CD4-positive, CD25-positive, alpha-beta regulatory T cell (primary cell): ENCODE results near the gene EMD. TPM values are rescaled to one million over a fixed set of nuclear protein-coding genes. Genes with fewer than 3 reads are reported as not detected.
"Not testable (repeated sequence)": the region's sequence is repeated elsewhere in the genome, so short reads cannot be mapped to it uniquely, and the experiment has no call there.

Experiments used
- ATAC-seq, 2 donors: fragments of 150-1000 bp; cut with Tn5 transposase; one replicate each; pipeline ENCODE4 v1.10.0; 2021; ENCODE audit warnings: low read depth in 2 of 2, moderate number of reproducible peaks in 2 of 2, moderate library complexity in 1 of 2
- DNase-seq, 3 donors: peaks; one replicate each; pipeline versions ENCODE4 v3.0.0 to v3.0.0-alpha.2; 2012 to 2022; ENCODE audit warnings: mixed read lengths in 1 of 3
- H3K27ac ChIP-seq: one replicate; pipeline ENCODE4 v1.7.0; 2013; ENCODE audit warnings: mild to moderate bottlenecking, low read length; ENCODE audit not compliant: insufficient read depth, poor library complexity, severe bottlenecking
- H3K27me3 ChIP-seq: one replicate; pipeline ENCODE4 v1.7.0; 2013; ENCODE audit warnings: low read length; ENCODE audit not compliant: control insufficient read depth, insufficient read depth
- H3K36me3 ChIP-seq: one replicate; pipeline ENCODE4 v1.7.0; 2013; ENCODE audit warnings: mild to moderate bottlenecking, low read length, moderate library complexity; ENCODE audit not compliant: control insufficient read depth, insufficient read depth
- H3K4me1 ChIP-seq: 2 replicates; pipeline ENCODE4 v1.7.0; 2013; ENCODE audit warnings: mild to moderate bottlenecking, low read length; ENCODE audit not compliant: insufficient read depth, control insufficient read depth, poor library complexity, severe bottlenecking
- H3K4me3 ChIP-seq: one replicate; pipeline ENCODE4 v1.7.0; 2013; ENCODE audit warnings: low read depth, mild to moderate bottlenecking, low read length, moderate library complexity
- H3K9me3 ChIP-seq, 2 experiments: 1 replicate in 1 of 2; 2 replicates in 1 of 2; pipeline ENCODE4 v1.7.0; 2013; ENCODE audit warnings: low read length in 2 of 2, mild to moderate bottlenecking in 1 of 2, moderate library complexity in 1 of 2; ENCODE audit not compliant: control insufficient read depth in 2 of 2
- H3K27ac Mint-ChIP-seq, 3 donors: one replicate each; pipeline ENCODE4 v1.8.0; 2020 to 2022; ENCODE audit warnings: mild to moderate bottlenecking in 3 of 3, mixed read lengths in 3 of 3, moderate library complexity in 2 of 3
- H3K27me3 Mint-ChIP-seq: one replicate; pipeline ENCODE4 v1.8.0; 2022; ENCODE audit warnings: mild to moderate bottlenecking, mixed read lengths
- H3K36me3 Mint-ChIP-seq: one replicate; pipeline ENCODE4 v1.8.0; 2020; ENCODE audit warnings: mixed read lengths
- H3K4me1 Mint-ChIP-seq, 4 donors: one replicate each; pipeline ENCODE4 v1.8.0; 2020 to 2022; ENCODE audit warnings: mixed read lengths in 4 of 4, mild to moderate bottlenecking in 1 of 4
- H3K4me3 Mint-ChIP-seq, 4 donors: one replicate each; pipeline ENCODE4 v1.8.0; 2020 to 2022; ENCODE audit warnings: mild to moderate bottlenecking in 4 of 4, mixed read lengths in 4 of 4, moderate library complexity in 3 of 4
- H3K9me3 Mint-ChIP-seq, 7 donors: one replicate each; pipeline ENCODE4 v1.8.0; 2020 to 2022; ENCODE audit warnings: mixed read lengths in 7 of 7, mild to moderate bottlenecking in 3 of 7, moderate library complexity in 2 of 7
- polyA plus RNA-seq, 4 donors: library from polyadenylated mRNA; unstranded; fragments of 300-500 nt; fragmentation: Illumina TruSeq; gene quantifications; one replicate each; pipeline ENCODE4 v1.2.3, GENCODE V29; 2021
- total RNA-seq: library from RNA; stranded (reverse); gene quantifications from one replicate; pipeline ENCODE4 v1.2.3, GENCODE V29; 2022

EMD gene
- total and polyA plus RNA-seq, 5 donors from 2014 or later: 31.8 to 133 (median 37.3) TPM

DNA sequence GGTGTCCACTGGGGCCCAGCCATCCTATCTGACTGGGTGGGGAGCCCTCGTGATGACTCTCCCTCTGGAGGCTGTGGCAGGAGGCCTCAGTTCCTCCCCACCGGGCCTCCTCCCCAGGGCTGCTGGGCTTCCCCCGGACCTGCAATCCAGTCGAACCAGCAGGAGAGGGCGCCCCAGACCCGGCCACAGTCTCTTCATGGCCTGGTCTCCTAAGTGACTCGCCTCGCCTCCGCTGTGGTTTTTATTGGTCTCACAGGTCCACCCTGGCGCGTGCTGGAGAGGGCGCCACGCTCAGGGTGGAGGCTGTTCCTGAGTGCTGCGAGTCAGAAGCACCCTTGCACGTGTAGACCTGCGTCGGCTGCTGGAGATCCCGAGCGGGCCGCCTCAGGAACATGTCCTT lies 35.5 kb upstream of the EMD start:
- H3K27me3 Mint-ChIP-seq, H3K9me3 ChIP-seq, H3K27me3 ChIP-seq, H3K4me3 ChIP-seq, H3K36me3 Mint-ChIP-seq, H3K36me3 ChIP-seq, H3K27ac ChIP-seq, DNase-seq, H3K9me3 Mint-ChIP-seq, H3K27ac Mint-ChIP-seq, H3K4me3 Mint-ChIP-seq: not testable (repeated sequence)
- peak; percentile 26 to 29 for ATAC-seq
- peaks cover 15% of the 10 kb centered on the region for H3K4me1 ChIP-seq
- peaks cover 0 to 13% (median 7%) of the 10 kb centered on the region in 4 donors for H3K4me1 Mint-ChIP-seq

DNA sequence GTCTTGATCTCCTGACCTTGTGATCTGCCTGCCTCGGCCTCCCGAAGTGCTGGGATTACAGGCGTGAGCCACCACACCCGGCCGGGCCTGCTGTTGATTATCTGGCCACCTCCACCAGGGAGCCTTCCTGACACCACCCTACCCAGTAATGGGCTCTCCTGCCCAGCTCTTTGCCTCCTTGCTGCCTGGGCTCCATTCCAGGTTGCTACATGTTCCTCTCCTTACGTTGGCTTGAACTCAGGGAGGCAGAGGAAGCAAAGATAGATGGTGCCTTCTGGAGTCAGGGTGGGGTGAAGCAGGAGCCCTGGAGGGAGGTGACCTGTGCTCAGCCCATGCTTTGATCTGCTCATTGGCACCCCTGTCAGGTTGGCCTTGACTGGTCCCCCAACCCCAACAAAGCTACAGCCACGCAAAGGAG lies 31.0 kb upstream of the EMD start:
- Histone ChIP-seq H3K36me3 (peaks cover 33% of the 10 kb centered on the region), H3K27ac (peak overlapping the region; percentile 29), H3K4me1 (peaks cover 60% of the 10 kb centered on the region), H3K9me3 (no peaks in the 10 kb centered on the region), H3K27me3 (no peaks in the 10 kb centered on the region), H3K4me3 (no peak overlapping the region)
- ATAC-seq (no peak), DNase-seq (no peak)
- Mint-ChIP-seq H3K36me3 (peaks cover 8% of the 10 kb centered on the region), H3K27me3 (no peaks in the 10 kb centered on the region), H3K4me3 (peak overlapping the region in 3 of 4 donors; percentile 47 to 78 (median 53)), H3K9me3 (peaks cover 0 to 2% (median 0%) of the 10 kb centered on the region in 7 donors), H3K4me1 (peaks cover 0 to 55% (median 9%) of the 10 kb centered on the region in 4 donors), H3K27ac (peak overlapping the region in 2 of 3 donors; percentile 55 to 94)

DNA sequence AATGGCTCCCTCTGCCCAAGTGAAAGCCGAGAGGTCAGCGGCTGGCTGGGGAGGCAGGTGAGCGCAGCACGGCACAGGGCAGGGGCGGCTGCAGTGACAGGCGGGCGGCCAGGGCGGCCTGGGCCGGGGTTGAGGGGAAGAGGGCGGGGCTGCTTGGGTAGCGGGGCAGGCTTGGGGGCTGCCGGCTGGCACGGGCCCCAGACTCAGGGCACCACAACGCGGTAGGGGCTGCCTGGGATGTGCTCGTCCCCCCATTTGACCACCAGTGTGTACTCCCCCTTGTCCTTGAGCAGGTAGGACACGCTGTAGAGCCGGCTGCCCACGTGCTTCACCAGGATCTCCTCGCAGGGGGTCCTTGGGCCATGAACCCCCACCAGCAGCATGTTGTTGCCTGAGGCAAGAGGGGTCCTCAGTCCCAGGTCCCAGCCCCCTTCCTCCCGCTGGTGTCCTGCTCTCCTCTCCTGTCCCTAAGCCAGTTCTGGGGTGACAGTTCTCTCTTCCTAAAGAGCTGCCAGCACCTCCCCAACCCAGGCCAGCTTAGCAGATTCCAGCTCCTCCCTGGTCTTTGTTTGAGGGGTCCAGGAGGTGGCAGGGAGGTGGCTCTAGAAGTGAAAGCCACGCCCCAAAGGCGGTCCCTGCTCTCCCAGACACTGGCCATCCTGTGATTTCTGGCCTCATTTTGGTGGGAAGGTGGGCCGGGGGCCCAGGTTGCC lies 30.3 kb upstream of the EMD start:
- Mint-ChIP-seq H3K4me3 (peak overlapping the region in 1 of 4 donors; percentile 78), H3K9me3 (peaks cover 0 to 2% (median 0%) of the 10 kb centered on the region in 7 donors), H3K27ac (no peak overlapping the region), H3K36me3 (peaks cover 8% of the 10 kb centered on the region), H3K4me1 (peaks cover 0 to 62% (median 9%) of the 10 kb centered on the region in 4 donors), H3K27me3 (no peaks in the 10 kb centered on the region)
- Histone ChIP-seq H3K4me3 (no peak overlapping the region), H3K27me3 (no peaks in the 10 kb centered on the region), H3K9me3 (no peaks in the 10 kb centered on the region), H3K27ac (peak overlapping the region; percentile 29), H3K4me1 (peaks cover 67% of the 10 kb centered on the region), H3K36me3 (peaks cover 40% of the 10 kb centered on the region)
- ATAC-seq (no peak), DNase-seq (no peak)

DNA sequence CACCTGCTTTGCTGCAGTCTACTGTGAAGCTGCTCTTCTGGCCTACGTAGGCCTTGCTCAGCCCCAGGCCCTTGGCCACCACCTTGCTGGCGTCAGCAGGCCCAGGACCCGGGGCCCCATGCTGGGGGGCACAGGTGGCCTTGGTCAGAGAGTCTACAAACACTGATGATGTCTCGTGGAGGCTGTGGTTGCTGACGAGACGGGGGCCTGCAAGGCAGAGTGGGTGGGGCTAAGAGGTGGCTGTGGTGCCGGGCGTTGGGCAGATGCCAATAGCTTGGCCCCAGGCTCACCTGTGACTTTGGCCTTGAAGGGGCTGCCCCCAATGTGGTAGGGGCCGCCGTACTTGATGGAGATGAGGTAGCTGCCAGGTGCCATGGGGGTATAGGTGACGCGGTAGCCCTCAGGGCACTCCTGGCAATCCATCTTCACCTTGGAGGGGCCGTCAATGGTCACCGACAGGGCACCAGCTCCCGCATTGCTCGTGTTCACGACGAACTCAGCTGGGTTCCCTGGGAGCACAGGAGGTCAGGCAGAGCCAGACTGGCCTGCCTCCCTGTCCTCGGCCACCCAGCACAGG lies 29.6 kb upstream of the EMD start:
- no peak for DNase-seq
- peaks cover 8% of the 10 kb centered on the region for H3K36me3 Mint-ChIP-seq
- no peaks in the 10 kb centered on the region for H3K27me3 Mint-ChIP-seq
- peak overlapping the region; percentile 31 to 89 (median 57) for H3K4me3 Mint-ChIP-seq
- no peaks in the 10 kb centered on the region for H3K27me3 ChIP-seq
- peak overlapping the region in 1 of 3 donors; percentile 69 for H3K27ac Mint-ChIP-seq
- no peak for ATAC-seq
- H3K4me3 ChIP-seq: no peak overlapping the region
- H3K36me3 ChIP-seq: peaks cover 41% of the 10 kb centered on the region
- peak overlapping the region; percentile 55 for H3K27ac ChIP-seq
- peaks cover 0 to 2% (median 0%) of the 10 kb centered on the region in 7 donors for H3K9me3 Mint-ChIP-seq
- H3K4me1 ChIP-seq: peaks cover 73% of the 10 kb centered on the region
- H3K9me3 ChIP-seq: no peaks in the 10 kb centered on the region
- peaks cover 0 to 66% (median 9%) of the 10 kb centered on the region in 4 donors for H3K4me1 Mint-ChIP-seq

DNA sequence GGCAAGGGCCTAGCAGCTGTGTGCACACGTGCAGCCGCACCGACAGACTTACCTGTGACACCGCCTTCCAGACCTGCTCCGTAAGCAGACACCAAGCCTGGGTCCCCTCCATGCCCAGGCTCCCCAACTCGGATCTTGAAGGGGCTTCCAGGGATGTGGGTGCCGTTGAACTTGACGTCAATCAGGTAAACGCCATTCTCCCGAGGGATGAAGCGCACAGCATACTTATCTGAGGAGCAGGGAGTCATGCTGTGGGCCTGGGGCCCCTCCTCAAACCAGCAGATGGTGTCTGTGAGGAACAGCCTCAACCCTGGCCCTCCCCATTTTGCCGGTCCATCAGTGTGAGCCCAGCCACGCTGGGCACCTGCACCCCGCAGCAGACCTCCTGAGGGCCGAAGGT lies 29.1 kb upstream of the EMD start:
- peaks cover 0 to 68% (median 9%) of the 10 kb centered on the region in 4 donors for H3K4me1 Mint-ChIP-seq
- no peak for DNase-seq
- H3K27ac ChIP-seq: peak overlapping the region; percentile 55

DNA sequence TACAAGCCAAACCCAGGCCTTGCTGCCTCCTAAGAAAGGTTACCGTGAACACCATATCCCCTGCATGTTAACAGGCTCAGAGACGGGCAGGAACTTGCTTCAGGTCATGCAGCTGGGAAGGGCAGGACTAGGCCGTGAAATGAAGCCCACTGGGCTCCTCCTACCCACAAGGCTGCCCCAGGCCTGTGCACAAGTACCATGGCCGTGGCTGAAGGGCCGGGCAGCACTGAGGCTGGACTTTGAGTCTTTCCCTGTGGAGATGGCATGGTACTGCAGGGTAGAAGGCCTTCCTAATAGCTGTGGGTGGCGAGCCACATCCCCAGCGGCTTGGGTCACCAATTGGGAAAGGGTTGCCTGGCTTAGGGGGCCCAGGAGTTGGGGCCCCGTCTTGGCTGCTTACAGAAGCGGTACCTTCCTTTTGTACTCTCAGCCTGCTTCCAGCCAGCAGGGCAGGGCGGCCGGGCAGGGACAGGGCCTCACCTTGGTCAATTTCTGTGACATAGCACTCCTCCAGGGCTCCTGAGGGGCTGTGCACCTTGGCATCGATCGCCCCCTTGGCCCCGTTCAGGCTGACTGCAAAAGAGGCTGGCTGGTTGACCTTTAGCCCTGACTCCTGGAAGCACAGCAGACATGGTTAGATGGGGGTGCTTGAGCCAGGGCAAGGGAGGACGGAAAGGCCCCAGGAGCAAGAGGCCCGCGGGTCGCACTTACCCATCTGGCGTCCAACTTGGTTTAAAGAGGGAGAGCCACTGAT lies 28.5 kb upstream of the EMD start:
- peak overlapping the region; percentile 80 to 92 (median 82) for H3K27ac Mint-ChIP-seq
- ATAC-seq (no peak), DNase-seq (no peak)
- peaks cover 0 to 2% (median 0%) of the 10 kb centered on the region in 7 donors for H3K9me3 Mint-ChIP-seq
- H3K4me3 Mint-ChIP-seq: peak overlapping the region; percentile 21 to 89 (median 74)
- no peaks in the 10 kb centered on the region for H3K27me3 ChIP-seq
- H3K27ac ChIP-seq: peak overlapping the region; percentile 68
- peaks cover 47% of the 10 kb centered on the region for H3K36me3 ChIP-seq
- no peak overlapping the region for H3K4me3 ChIP-seq
- H3K27me3 Mint-ChIP-seq: no peaks in the 10 kb centered on the region
- H3K36me3 Mint-ChIP-seq: peaks cover 8% of the 10 kb centered on the region
- H3K4me1 ChIP-seq: peaks cover 85% of the 10 kb centered on the region
- H3K9me3 ChIP-seq: no peaks in the 10 kb centered on the region
- peaks cover 0 to 72% (median 9%) of the 10 kb centered on the region in 4 donors for H3K4me1 Mint-ChIP-seq

More for the DNA sequence above, 29.1 kb upstream of the EMD start:
- H3K36me3 ChIP-seq: peaks cover 47% of the 10 kb centered on the region
- H3K27me3 ChIP-seq: no peaks in the 10 kb centered on the region
- Mint-ChIP-seq H3K27me3 (no peaks in the 10 kb centered on the region), H3K4me3 (peak overlapping the region in 3 of 4 donors; percentile 73 to 89 (median 76)), H3K9me3 (peaks cover 0 to 2% (median 0%) of the 10 kb centered on the region in 7 donors), H3K27ac (peak overlapping the region in 2 of 3 donors; percentile 20 to 80), H3K36me3 (peaks cover 8% of the 10 kb centered on the region)
- ATAC-seq: no peak
- H3K4me3 ChIP-seq: no peak overlapping the region
- no peaks in the 10 kb centered on the region for H3K9me3 ChIP-seq
- peaks cover 79% of the 10 kb centered on the region for H3K4me1 ChIP-seq

DNA sequence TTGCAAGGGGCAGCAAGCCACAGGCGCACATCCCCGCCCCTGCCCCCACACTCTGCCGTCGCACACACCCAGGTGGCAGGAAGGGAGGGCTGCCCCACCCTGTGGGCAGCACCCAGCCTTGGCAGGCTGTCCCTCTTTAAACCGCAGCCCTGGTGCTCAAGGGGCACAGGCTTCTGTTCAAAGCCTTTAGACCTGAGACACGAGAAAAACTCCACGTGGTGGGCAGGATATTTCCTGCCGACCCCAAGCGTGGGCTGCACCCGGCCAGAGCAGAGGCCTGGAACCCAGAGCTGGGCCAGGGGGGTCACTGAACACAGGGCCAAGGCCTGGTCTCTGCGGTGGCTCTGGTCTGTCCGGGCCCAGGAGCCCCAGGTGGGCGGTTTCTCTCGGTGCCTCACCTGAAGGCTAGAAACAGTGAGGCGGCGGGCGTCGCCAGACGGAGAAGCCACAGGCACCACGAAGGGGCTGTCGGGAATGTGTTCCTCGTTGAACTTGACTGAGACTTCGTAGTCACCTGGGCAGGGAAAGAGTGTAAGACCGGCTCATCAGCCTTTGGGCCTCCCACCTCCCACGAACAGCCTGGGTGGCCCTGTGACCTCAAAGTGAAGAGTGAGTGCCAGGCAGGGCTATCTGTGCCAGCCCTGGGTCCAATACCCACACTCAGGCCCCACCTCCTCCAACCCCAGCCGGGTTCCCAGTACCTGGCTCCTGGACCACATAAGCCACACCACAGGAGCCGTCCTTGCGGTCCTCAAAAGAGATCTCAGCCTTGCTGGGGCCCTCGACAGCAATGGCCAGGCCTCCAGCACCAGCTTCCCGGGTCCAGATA lies 27.7 kb upstream of the EMD start:
- H3K4me3 ChIP-seq: no peak overlapping the region
- ATAC-seq: peak; percentile 73 to 74
- Mint-ChIP-seq H3K27ac (peak overlapping the region; percentile 80 to 92 (median 82)), H3K27me3 (no peaks in the 10 kb centered on the region), H3K9me3 (peaks cover 0 to 2% (median 0%) of the 10 kb centered on the region in 7 donors), H3K4me3 (peak overlapping the region; percentile 73 to 89 (median 75)), H3K36me3 (peaks cover 8% of the 10 kb centered on the region), H3K4me1 (peaks cover 0 to 77% (median 11%) of the 10 kb centered on the region in 4 donors)
- no peaks in the 10 kb centered on the region for H3K27me3 ChIP-seq
- H3K27ac ChIP-seq: peak overlapping the region; percentile 68
- no peaks in the 10 kb centered on the region for H3K9me3 ChIP-seq
- peak in 2 of 3 donors; percentile 74 to 88 for DNase-seq
- H3K4me1 ChIP-seq: peaks cover 93% of the 10 kb centered on the region
- H3K36me3 ChIP-seq: peaks cover 47% of the 10 kb centered on the region
